NCI-H1092 (cell line): ENCODE results near the gene CAMKMT.
"Not testable (repeated sequence)": the region's sequence is repeated elsewhere in the genome, so short reads cannot be mapped to it uniquely, and the experiment has no call there.

Source experiments
- DNase-seq: peaks from one replicate; lab custom pipeline; 2025; lab: John Stamatoyannopoulos, UW

Gene CAMKMT

DNA sequence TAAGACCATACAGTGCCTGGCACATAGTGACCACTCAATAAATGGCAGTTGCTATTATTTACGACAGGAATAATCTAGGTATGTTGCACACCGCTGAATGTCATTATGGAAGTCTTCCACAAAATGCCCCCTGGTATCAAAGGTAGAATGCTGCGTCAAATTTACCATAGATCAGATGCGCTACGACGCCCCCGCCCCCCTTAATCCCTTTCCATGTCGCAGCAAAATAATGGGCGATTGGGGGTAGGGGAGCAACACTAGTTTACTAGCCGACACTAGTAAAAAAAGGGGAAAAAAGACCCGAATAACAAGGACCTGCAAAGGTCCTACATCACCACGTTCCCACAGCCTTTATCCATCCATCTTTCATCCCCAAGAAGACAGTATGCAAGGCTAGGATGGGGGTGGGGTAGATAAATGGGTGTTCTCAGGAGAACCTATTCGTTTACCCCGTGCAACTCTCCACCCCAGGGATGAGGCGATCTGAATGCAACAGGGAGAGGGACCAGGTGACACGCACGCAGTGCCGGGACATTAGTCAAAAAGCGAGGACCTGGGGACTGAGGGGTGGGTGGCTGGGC, 908 bp upstream of the CAMKMT start:
- peak; percentile 16 for DNase-seq

DNA sequence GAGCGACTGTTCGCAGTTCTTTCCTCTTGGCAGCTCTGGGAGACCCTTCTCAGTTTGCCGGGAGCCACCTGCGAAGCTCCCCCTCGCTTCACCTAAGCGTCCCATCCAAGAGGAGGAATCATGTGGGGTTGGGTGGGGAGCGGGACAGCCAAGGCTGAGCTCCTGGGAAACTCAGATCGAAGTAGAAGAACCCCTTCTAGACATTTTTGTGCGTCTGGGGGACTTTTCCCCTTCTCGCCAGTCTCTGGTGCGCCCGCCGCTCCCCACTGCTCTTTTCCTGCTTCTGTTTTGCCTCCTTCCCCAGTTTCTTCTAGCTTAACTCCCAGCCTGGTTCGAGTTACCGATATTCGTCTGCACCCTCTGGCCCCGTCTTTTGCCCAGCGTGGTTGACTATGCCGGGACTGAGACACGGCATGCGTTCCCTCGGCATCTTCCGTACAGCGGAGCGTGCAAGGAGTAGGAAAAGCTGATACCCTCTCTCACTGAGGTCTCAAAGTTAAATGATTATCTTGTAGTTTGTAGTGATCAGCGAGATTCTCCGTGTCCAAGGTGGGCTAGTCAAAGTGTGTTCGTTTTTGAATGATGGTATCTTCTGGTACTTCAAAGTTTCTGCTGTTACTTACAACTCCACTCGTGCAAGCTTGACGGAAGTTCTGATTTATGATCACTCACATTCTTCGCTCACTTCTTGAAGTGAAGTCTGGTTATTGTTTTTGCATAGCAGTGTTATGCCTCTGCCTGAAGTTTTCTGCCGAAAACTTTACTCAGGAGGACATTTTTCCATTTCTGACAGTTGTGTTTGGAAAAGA, 664 bp downstream of the CAMKMT start:
- DNase-seq, result no peak

DNA sequence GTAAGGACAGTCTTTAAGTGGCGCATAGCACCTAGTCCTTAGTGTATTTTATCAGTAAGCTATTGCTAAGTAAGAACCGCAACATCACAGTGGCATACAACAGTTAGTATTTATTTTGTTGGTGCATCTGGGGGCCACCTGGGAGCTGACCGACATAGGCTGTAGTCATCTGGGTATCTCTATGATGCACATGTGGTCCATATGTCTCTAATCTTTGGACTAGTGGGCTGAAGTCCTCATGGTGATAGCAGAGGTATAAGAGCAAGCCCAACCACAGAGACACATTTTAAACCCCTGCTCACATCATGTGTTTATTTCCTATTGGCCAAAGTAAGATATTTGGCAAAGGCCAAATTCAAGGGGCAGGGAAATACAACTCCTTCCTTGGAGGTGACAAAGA, 2.9 kb downstream of the CAMKMT start:
- no peak for DNase-seq

DNA sequence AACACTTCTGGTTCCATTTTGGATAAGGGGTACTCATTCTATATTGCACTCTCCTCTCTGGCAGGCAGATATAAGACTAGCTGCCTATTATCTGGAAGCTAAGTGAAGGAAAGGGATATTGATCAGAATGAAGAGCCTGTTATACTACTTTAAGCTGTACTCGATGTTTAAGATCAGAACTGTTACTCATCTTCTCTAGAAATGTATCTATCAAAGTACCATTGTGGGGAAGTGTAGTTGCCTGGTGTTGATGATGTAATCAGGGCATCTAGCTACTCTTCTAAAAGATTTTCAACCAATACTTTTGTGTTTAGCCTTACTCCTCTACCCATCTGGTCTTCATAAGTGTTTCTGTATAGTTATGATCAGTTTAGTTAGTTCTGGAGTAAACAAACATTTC, 5.8 kb downstream of the CAMKMT start:
- no peak for DNase-seq

DNA sequence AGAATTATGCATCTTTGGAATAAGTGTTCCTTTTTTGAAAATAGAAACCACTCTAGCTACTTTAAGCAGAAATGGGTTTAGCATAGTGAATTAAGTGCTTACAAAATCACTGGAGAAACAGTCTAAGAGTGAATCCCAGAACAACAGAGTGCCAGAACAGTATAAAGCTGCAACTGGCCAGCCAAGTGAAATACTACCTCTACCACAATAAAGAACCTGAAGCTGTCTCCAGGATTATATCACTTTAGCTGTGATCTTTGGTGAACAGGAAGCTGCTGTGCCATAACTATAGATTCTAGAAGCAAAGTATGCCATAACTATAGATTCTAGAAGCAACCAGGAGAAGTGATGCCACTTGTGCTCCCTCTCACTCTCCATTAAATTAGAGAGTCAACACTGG, 7.6 kb downstream of the CAMKMT start:
- DNase-seq, result no peak

DNA sequence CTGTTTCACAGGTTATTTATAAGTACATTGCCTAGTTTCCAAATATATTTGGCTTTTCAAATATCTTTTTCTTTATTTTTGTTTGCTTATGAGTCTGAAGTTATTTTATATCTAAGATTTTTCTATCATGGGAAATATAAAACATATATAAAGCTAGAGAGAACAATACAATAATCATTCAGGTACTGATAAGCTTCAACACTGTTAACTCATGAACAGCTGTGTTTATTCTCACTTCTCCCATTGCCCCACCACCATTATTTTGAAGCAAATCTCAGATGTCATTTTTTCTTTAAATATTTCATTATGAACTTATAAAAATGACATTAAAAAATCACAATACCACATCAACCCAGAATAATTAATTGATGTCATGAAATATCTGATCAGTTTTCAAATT, 9.7 kb downstream of the CAMKMT start:
- no peak for DNase-seq

DNA sequence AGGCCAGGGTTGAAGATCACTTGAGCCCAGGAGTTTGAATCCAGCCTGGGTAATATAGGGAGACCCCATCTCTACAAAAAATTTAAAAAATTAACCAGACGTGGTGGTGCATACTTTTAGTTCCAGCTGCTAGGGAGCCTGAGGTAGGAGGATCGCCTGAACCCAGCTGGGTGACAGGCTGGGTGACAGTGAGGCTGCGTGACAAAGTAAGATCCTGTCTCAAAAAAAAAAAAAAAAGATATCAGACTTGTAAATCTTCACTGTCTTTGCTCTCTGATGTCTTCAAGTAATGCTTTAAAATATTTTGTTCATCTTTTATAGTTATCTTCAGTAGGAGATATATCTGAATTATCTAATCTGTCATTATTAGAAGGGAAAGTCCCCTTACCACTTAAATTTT, 10.5 kb downstream of the CAMKMT start:
- DNase-seq, result no peak

DNA sequence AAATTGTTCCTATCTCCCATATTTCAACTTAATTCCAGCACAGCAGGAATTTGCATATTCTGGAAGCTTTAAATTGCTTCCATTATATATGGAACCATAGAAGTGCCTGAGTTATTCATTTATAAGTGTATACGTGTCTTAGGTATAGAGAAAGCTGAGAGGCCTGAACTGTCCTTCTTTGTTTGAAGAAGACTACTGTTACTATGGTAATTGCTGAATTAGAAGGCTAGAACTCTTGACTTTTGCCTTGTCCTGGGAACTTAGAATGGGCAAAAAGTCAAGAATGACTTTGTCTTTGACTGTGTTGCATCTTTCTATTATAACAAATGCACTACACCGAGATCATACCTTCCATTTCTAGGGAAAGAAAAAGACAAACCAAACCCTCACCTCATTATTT, 15.7 kb downstream of the CAMKMT start:
- no peak for DNase-seq

DNA sequence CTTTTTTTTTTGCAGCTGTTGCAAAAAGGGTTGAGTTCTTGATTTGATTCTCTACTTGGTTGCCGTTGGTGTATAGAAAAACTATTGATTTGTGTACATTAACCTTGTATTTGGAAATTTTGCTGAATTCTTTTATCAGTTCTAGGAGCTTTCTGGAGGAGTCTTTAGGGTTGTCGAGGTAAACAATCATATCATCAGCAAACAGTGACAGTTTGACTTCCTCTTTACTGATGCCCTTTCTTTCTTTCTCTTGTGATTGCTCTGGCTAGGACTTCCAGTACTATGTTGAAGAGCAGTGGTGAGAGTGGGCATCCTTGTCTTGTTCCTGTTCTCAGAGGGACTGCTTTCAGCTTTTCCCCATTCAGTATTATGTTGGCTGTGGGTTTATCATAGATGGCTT, 23.5 kb downstream of the CAMKMT start:
- not testable (repeated sequence) for DNase-seq

DNA sequence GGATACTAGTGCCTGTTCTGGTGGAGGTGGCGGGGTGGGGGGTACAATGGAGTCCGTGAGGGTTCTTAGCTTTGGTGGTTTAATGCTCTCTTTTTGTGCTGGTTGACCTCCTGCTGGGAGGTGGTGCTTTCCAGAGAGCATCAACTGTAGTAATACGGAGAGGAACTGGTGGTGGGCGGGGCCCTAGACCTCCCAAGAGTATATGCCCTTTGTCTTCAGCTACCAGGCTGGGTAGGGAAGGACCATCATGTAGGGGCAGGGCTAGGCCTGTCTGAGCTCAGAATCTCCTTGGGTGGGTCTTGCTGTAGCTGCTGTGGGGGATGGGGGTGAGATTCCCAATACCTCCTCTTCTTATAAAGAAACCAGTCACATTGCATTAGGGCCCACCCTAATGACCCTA, 27.1 kb downstream of the CAMKMT start:
- DNase-seq, result no peak

DNA sequence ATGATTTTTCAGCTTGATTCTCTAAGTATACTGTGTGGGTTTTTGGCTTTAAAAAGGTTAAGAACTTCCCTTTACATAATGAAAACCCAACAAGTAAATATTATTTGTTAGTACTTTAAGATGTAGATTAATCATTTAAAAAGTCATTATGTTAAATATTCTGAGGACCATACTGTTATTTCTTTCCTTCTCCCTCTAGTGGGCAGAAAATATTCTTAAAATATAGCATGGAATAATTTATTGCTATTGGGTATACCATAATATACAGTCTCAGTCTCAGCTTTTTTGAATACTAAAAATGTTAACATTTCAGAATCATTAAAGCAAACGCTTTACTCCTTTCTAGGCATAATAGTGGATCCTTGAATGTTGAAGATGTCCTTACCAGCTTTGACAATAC, 28.1 kb downstream of the CAMKMT start:
- no peak for DNase-seq

DNA sequence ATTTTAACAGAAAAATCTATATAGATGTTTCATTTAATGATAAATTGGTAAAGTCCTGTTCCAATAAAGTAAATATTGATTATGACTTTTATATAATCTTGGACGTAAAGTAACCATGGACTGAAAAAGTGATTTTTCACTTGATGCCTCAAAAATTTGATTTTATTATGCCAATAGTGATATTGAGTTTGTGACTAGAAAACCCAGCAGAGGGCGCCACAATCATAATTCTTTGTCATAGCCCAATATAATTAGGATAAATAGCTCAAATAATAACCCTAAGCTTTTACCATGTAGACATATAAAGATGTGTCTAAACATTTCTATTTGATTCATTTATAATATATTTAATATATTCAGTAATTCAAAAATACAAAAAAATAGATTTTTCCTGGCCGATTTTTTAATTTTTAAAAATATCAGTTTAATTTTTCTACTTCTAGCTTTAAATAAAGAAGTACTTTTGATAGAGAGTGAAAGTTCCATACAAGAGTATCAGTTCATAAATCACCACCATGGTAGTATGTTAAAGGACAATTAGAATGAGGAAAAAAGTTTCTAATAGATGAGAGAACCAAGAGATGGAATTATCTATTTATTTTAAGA, 30.7 kb downstream of the CAMKMT start:
- peak; percentile 8 for DNase-seq

DNA sequence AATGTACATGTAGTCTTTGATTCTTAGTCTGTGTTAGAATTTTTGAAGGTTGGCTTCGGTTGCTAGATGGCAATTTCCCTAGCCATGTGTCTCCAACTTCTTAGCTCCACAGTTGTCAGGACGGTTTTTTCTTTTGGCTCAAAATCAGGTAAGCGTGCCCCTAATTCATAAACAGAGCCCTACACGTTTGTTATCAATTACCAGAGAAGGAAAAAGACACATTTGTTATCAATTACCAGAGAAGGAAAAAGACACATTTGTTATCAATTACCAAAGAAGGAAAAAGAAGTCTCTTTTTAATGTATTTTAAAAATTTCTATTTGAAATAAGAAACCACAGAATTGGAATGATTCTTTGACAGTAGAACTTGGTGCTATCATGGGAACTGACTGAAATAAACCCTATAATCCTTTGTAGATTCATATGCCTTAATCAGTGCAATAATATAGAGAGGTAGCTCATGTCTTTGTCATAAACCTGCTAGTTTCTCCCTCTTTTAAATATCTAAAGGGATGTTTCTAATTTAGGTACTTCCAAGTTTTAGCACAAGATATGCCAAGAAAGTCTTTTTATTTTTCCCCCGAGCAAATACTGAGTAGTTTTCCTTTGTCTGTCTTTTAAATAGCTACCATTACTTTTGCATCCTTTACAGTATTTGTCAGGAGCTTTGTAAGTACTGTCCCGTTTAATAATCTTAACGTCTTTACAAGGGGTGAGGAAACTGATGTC, 35.9 kb downstream of the CAMKMT start:
- no peak for DNase-seq

DNA sequence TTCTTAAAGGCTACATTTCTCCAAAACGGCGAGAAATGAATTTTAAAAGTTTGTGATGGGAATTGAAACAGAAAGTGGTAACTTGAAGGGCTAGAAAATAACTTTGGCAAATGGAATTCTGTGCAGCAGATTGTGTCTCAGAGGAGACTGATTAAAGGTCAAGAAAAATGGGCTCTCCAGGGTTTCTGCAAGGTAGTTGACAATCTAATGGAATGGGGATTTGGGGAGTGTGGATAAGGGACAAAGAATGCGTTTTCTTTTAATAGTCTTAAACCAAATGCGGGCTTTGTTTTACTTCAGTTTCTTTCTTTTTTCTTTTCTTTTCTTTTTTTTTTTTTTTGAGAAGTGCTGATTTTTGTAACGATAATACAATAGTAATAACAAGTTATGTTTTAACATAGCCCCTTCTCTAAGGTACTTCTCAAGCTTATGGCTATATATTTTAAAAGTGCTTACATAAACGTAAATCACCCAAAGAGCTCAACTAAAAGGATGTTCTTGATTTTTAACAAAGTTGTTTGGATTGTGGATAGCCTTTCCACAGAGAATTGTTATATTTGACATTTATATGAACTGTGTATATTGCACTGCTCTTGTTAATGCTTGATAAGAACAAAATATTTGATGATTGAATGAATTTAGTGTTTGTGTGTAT, 36.6 kb downstream of the CAMKMT start:
- no peak for DNase-seq

DNA sequence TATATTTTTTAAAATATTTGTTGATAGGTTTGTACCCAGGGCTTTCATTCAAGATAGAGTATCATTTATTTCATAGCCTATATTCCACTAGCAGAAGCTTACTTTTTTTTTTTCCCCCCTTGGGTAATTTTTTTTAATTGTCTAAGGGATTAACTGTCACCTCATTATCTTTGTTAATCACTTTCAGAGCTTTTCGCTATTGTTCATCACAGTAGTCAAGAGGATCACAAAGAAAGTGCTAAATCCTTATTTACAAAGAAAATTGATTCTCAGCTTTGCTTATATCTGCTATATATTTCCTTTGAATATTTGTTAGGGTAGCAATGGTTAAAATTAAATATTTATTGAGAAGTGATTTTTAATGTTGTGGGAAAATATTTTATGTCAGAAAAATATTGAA, 59.0 kb downstream of the CAMKMT start:
- no peak for DNase-seq

DNA sequence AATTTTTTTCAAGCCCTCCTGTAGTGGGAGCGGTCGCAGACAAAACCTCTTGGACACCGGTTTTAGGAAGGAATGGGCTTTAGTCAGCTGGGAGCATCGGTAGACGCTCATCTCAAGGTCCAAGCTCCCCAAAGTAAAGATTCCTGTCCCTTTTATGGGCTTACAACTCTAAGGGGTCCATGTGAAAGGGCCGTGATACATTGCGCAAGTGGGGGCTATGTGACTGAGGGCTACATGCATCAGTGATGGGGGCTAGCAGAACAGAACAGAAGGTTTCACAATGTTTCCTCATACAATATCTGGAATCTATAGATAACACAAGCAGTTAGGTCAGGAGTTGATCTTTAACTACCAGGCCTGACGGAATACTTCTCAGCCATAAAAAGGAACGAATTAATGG, 62.5 kb downstream of the CAMKMT start:
- DNase-seq, result no peak

DNA sequence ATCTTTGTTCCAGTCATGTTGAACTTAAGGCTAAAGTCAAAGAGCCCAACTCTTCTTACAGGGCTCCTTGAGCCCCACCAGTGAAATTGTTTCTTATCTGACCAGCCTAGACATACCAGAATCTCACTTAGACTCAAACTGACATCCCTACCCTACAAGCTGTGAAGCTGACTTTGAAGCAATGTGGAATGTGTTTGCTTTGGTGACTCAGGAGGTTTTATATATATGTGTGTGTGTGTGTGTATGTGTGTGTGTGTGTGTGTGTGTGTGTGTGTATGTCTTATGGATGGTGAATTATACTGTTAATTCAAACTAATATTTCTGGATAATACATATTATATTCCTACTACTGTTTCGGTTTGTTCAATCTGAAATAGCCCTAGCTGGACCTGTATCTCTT, 67.3 kb downstream of the CAMKMT start:
- DNase-seq, result no peak

DNA sequence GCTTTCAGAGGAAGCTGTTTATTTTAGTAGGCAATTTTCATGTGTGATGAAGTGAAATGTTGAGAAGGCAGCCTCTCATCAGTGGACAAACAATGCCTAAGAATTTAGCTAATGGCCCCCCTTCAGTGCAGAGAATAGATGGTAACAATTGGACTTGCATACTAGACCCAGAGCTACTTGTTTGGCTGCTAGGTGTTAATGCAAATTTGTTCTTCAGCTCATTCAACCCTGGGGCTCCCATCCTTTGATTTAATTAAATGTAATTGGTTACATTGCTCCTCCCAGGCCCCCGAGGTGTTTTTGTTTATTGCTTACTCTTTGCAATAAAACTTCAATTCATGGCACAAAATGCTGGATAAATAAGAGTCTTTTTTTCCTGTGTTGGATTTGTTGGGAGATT, 68.6 kb downstream of the CAMKMT start:
- no peak for DNase-seq

DNA sequence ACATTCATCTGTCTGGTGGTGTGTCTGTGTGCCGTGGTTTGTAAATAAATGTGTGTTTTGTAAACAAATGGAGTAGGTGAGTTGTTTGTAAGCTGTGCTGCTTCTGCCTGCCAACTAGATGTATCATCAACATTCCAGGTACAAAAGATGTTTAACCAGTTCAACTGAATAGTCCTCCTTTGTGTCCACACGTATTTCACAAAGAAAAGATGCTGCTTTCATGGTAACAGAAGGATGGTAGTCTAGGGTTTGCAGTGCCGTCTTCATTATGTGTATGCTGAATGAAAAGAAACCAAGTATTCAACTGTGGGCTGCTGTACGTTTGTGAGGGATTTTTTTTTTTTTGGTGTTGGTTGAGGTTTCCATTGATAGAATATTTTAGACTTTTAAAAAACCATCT, 72.1 kb downstream of the CAMKMT start:
- no peak for DNase-seq

DNA sequence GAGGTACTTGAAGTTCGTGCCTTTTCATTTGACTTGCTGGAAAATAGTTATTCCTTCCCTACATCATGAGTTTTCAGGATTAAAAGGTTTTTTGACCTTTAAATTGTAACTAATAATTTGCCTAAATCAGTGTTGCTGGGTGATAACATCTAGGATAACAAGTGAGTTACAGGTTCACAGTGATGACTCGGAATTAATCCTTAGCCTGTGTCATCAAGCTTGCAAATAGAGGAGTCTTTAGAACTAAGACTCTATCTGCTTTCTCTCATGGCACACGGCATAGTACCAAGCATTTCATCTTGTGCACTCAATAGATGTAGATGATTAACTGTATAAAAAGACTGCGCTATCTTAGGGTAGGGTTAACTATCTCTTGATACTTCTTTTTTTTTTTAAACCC, 79.5 kb downstream of the CAMKMT start:
- no peak for DNase-seq

DNA sequence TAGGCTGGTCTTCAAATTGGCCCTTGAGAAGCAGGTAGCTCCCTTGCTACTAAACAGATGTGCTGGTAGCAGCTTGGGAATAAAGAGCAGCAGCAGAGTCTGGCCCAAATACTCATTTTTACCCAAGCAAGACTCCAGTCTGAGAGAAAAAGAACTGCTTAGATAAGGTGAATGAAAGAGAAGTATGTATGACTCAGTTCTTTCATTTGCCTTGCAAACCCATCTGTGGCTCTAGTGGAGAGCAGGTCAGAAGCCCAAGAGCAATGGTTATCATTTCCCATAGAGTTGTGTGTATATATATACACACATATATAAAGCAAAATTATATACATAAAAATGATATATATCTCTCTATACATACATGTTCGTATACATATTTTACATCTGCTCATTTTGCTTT, 80.3 kb downstream of the CAMKMT start:
- DNase-seq, result no peak

DNA sequence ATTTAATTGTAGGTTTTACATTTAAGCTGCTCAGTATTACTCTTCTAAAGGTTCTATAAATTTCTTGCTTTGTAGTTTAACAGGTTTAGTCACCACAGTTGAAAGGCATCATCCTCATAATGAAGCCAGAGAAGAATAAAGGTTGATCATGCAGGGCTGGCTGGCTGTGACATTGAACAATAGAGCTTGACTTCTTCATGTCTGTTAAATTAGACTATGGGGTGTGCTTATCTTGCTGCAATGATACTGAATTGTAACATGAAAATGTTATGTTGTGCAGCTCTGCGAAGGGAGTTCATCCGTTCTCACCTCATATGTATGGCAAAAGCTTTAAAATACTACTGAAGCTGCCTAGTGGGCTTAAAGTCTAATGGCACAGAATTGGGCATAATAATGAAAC, 81.8 kb downstream of the CAMKMT start:
- DNase-seq, result no peak
